IMR-90 (cell line): Measurements from ENCODE around the gene CSH2. TPM values are rescaled to one million over a fixed set of nuclear protein-coding genes. Genes with fewer than 3 reads are reported as not detected.

ENCODE experiments used
- ATAC-seq: fragments of 200-7000 bp; cut with Tn5 transposase; 2 replicates; pipeline ENCODE4 v1.9.1; 2020; ENCODE audit warnings: low read depth, mild to moderate bottlenecking, moderate library complexity
- BruUV-seq: library from RNA; stranded (reverse); fragments of 400-500 nt; replicated peaks from 2 replicates; lab custom pipeline; 2021; lab: Mats Ljungman, UMichigan
- CTCF ChIA-PET: fragments of 300-600 bp; formaldehyde crosslinking; extraction: SDS; loops from one replicate; lab custom pipeline; 2021; ENCODE audit warnings: antibody characterized with exemption; lab: Yijun Ruan, JAX
- POLR2A ChIA-PET: fragments of 300-600 bp; sonication (Branson Sonifier 250); formaldehyde crosslinking; loops from one replicate; lab custom pipeline; 2022; ENCODE audit warnings: antibody characterized with exemption; ENCODE audit not compliant: unreplicated experiment; lab: Charles Lee
- DNase-seq: peaks from one replicate; pipeline ENCODE4 v3.0.0; 2013
- H2AFZ ChIP-seq: replicated peaks from 2 replicates; pipeline ENCODE3; 2013; ENCODE audit warnings: low read length, mild to moderate bottlenecking; ENCODE audit not compliant: poor library complexity
- H2AK5ac ChIP-seq: 2 replicates; pipeline ENCODE4 v1.6.1; 2013; ENCODE audit warnings: low read depth, low read length, inconsistent platforms
- H2AK9ac ChIP-seq: replicated peaks from 2 replicates; pipeline ENCODE3; 2013; ENCODE audit warnings: mild to moderate bottlenecking, low read depth, low read length, moderate library complexity; ENCODE audit not compliant: poor library complexity
- H2BK120ac ChIP-seq: 2 replicates; pipeline ENCODE4 v1.6.1; 2013; ENCODE audit warnings: low read depth, low read length, inconsistent platforms
- H2BK15ac ChIP-seq: 3 replicates; pipeline ENCODE4 v1.6.1; 2013; ENCODE audit warnings: low read depth, low read length, inconsistent platforms
- H2BK20ac ChIP-seq: 2 replicates; pipeline ENCODE4 v1.6.1; 2013; ENCODE audit warnings: low read depth, mild to moderate bottlenecking, inconsistent platforms, low read length, moderate library complexity
- H2BK5ac ChIP-seq: 2 replicates; pipeline ENCODE4 v1.6.1; 2013; ENCODE audit warnings: mild to moderate bottlenecking, low read depth, low read length, inconsistent platforms; ENCODE audit not compliant: poor library complexity, severe bottlenecking
- H3K14ac ChIP-seq: replicated peaks from 2 replicates; pipeline ENCODE4 v1.6.1; 2013; ENCODE audit warnings: low read depth, low read length, inconsistent platforms
- H3K18ac ChIP-seq: 2 replicates; pipeline ENCODE4 v1.6.1; 2013; ENCODE audit warnings: low read depth, low read length, control low read depth
- H3K23ac ChIP-seq: 2 replicates; pipeline ENCODE4 v1.6.1; 2013; ENCODE audit warnings: low read depth, low read length, inconsistent platforms
- H3K27ac ChIP-seq: 2 replicates; pipeline ENCODE4 v1.5.1; 2013; ENCODE audit warnings: mild to moderate bottlenecking, control low read depth, low read length; ENCODE audit not compliant: insufficient read depth
- H3K27me3 ChIP-seq: 2 replicates; pipeline ENCODE4 v1.6.1; 2013; ENCODE audit warnings: low read length; ENCODE audit not compliant: control insufficient read depth, insufficient read depth
- H3K36me3 ChIP-seq: 2 replicates; pipeline ENCODE4 v1.6.1; 2013; ENCODE audit warnings: low read length, mixed read lengths; ENCODE audit not compliant: control insufficient read depth, insufficient read depth
- H3K4ac ChIP-seq: 2 replicates; pipeline ENCODE4 v1.6.1; 2013; ENCODE audit warnings: low read depth, low read length, inconsistent platforms
- H3K4me1 ChIP-seq: 2 replicates; pipeline ENCODE4 v1.6.1; 2013; ENCODE audit warnings: low read length, mixed read lengths; ENCODE audit not compliant: control insufficient read depth, insufficient read depth
- H3K4me2 ChIP-seq: 2 replicates; pipeline ENCODE4 v1.6.1; 2013; ENCODE audit warnings: low read depth, mild to moderate bottlenecking, control low read depth, low read length, moderate library complexity
- H3K4me3 ChIP-seq: 2 replicates; pipeline ENCODE4 v1.5.1; 2013; ENCODE audit warnings: low read depth, mild to moderate bottlenecking, control low read depth, low read length, moderate library complexity; ENCODE audit not compliant: insufficient read depth
- H3K56ac ChIP-seq: 2 replicates; pipeline ENCODE4 v1.6.1; 2013; ENCODE audit warnings: low read length, inconsistent platforms; ENCODE audit not compliant: insufficient read depth; ENCODE audit errors: extremely low read depth
- H3K79me1 ChIP-seq, 2 experiments: 2 replicates each; pipeline ENCODE4 v1.6.1; 2013; ENCODE audit warnings: low read length in 2 of 2, inconsistent platforms in 1 of 2, low read depth in 1 of 2
- H3K9ac ChIP-seq: 2 replicates; pipeline ENCODE4 v1.6.1; 2013; ENCODE audit warnings: low read depth, low read length, control low read depth
- H3K9me1 ChIP-seq: 2 replicates; pipeline ENCODE4 v1.6.1; 2013; ENCODE audit warnings: low read length, inconsistent platforms; ENCODE audit not compliant: insufficient read depth
- H3K9me3 ChIP-seq: 2 replicates; pipeline ENCODE4 v1.6.1; 2013; ENCODE audit warnings: low read length; ENCODE audit not compliant: control insufficient read depth, insufficient read depth
- H4K20me1 ChIP-seq: 2 replicates; pipeline ENCODE4 v1.6.1; 2013; ENCODE audit warnings: low read length, inconsistent platforms; ENCODE audit not compliant: insufficient read depth
- H4K5ac ChIP-seq: 2 replicates; pipeline ENCODE4 v1.6.1; 2013; ENCODE audit warnings: mild to moderate bottlenecking, low read depth, low read length, control low read depth
- H4K8ac ChIP-seq, 2 experiments: 2 replicates each; pipeline ENCODE4 v1.6.1; 2013; ENCODE audit warnings: low read depth in 2 of 2, low read length in 2 of 2, control low read depth in 1 of 2, inconsistent platforms in 1 of 2
- H4K91ac ChIP-seq: 2 replicates; pipeline ENCODE4 v1.6.1; 2013; ENCODE audit warnings: low read depth, low read length, inconsistent platforms; ENCODE audit not compliant: insufficient read depth
- BHLHE40 ChIP-seq: fragments of 150-350 bp; IDR thresholded peaks from 2 replicates; pipeline ENCODE4 v1.6.1; 2016; ENCODE audit warnings: mild to moderate bottlenecking, low read depth, low read length
- CEBPB ChIP-seq: IDR thresholded peaks from 2 replicates; pipeline ENCODE4 v1.6.1; 2012; ENCODE audit warnings: low read depth, low read length, improper control_type of control experiment
- CHD1 ChIP-seq: IDR thresholded peaks from 2 replicates; pipeline ENCODE4 v1.6.1; 2012; ENCODE audit warnings: low read depth, low read length, improper control_type of control experiment
- FOS ChIP-seq: fragments of 150-350 bp; IDR thresholded peaks from 2 replicates; pipeline ENCODE4 v1.6.1; 2016; ENCODE audit warnings: low read depth, low read length
- MAFK ChIP-seq: IDR thresholded peaks from 2 replicates; pipeline ENCODE4 v1.6.1; 2012; ENCODE audit warnings: low read depth, low read length, improper control_type of control experiment
- MAZ ChIP-seq: IDR thresholded peaks from 2 replicates; pipeline ENCODE4 v1.6.1; 2012; ENCODE audit warnings: low read depth, mild to moderate bottlenecking, low read length, improper control_type of control experiment, moderate library complexity, borderline replicate concordance
- MXI1 ChIP-seq: IDR thresholded peaks from 2 replicates; pipeline ENCODE4 v1.6.1; 2012; ENCODE audit warnings: low read depth, mild to moderate bottlenecking, low read length, moderate library complexity, borderline replicate concordance
- NFE2L2 ChIP-seq: fragments of 150-350 bp; IDR thresholded peaks from 2 replicates; pipeline ENCODE4 v1.6.1; 2016; ENCODE audit warnings: low read depth, mild to moderate bottlenecking, low read length
- POLR2A ChIP-seq: IDR thresholded peaks from 2 replicates; pipeline ENCODE4 v1.6.1; 2012; ENCODE audit warnings: mild to moderate bottlenecking, low read depth, low read length
- RAD21 ChIP-seq: IDR thresholded peaks from 2 replicates; pipeline ENCODE4 v1.6.1; 2012; ENCODE audit warnings: low read length, improper control_type of control experiment
- RCOR1 ChIP-seq: IDR thresholded peaks from 2 replicates; pipeline ENCODE4 v1.6.1; 2012; ENCODE audit warnings: mild to moderate bottlenecking, low read length, improper control_type of control experiment; ENCODE audit not compliant: insufficient replicate concordance
- RFX5 ChIP-seq: IDR thresholded peaks from 2 replicates; pipeline ENCODE4 v1.8.0; 2012; ENCODE audit warnings: low read depth, mild to moderate bottlenecking, low read length, moderate library complexity
- SMC3 ChIP-seq: fragments of 150-350 bp; IDR thresholded peaks from 2 replicates; pipeline ENCODE4 v1.6.1; 2016; ENCODE audit warnings: low read depth, mild to moderate bottlenecking, antibody characterized with exemption, low read length, moderate library complexity
- USF2 ChIP-seq: fragments of 150-350 bp; IDR thresholded peaks from 2 replicates; pipeline ENCODE4 v1.6.1; 2017; ENCODE audit warnings: mild to moderate bottlenecking, antibody characterized with exemption, low read length, low read depth
- WGBS, 2 experiments: methylation state at CpG; one replicate each; pipeline versions ENCODE4 v1.1.5 to v1.1.7; 2013; ENCODE audit warnings: missing lambda C conversion rate in 2 of 2; ENCODE audit not compliant: insufficient read length in 1 of 2; ENCODE audit errors: extremely low coverage in 2 of 2; 5-methylcytosine and 5-hydroxymethylcytosine counted together
- dilution Hi-C: fragments of 300-500 bp; cut with HindIII; formaldehyde crosslinking; loops from one replicate; pipeline ENCODE4 v1.14.3; 2018; ENCODE audit warnings: low sequenced_read_pairs; ENCODE audit not compliant: unreplicated experiment
- in situ Hi-C: fragments of 300-500 bp; cut with MboI; formaldehyde crosslinking; loops from 3 replicates; pipeline ENCODE4 v1.14.3; 2019; ENCODE audit warnings: low sequenced_read_pairs, inconsistent platforms, mixed read lengths
- intact Hi-C: fragments of 100-400 bp; cut with micrococcal nuclease; formaldehyde crosslinking; loops from 2 replicates; pipeline ENCODE4 v1.10.0; 2022
- polyA plus RNA-seq, 3 experiments: library from polyadenylated mRNA; depleted of rRNA; stranded (reverse); fragments of >200 nt; gene quantifications; 2 replicates each; pipeline ENCODE4 v1.2.3, GENCODE V29; 2012; ENCODE audit warnings: low replicate concordance in 1 of 3
- total RNA-seq: library from RNA; depleted of rRNA; stranded (reverse); fragments of >200 nt; gene quantifications from 2 replicates; pipeline ENCODE4 v1.2.3, GENCODE V29; 2012
- TF ChIP-seq, protein P1 (sequence below): fragments of 150-350 bp; IDR thresholded peaks from 2 replicates; pipeline ENCODE4 v1.6.1; 2016; ENCODE audit warnings: low read depth, mild to moderate bottlenecking, low read length, moderate library complexity, borderline replicate concordance
- TF ChIP-seq, protein P2 (sequence below): conservative IDR thresholded peaks from 2 replicates; pipeline ENCODE4 v1.5.1; 2012; ENCODE audit warnings: mild to moderate bottlenecking, low read depth, low read length, improper control_type of control experiment

CSH2 gene
- total and polyA plus RNA-seq, 2 of the 4 experiments (the other 2 are of a cell fraction): not detected

- no peak within 1 kb of the TSS for H2BK5ac ChIP-seq
- no peak within 1 kb of the TSS for H4K91ac ChIP-seq
- no peaks in the 10 kb centered on the region for H4K20me1 ChIP-seq
- dilution Hi-C loops (no loop called here), in situ Hi-C loops (loop anchor here (10.0 kb wide), 2 partner anchors 114 to 374 kb away; partner anchors contain the start of gene ICAM2), intact Hi-C loops (loop anchor here (10.0 kb wide), 1 partner anchor 374 kb away; no protein-coding TSS in a partner anchor)
- no peak for DNase-seq
- H3K79me1 ChIP-seq: no peaks in the 10 kb centered on the region
- CTCF ChIA-PET: interaction anchor here (1.0 to 1.5 kb wide), 2 partner anchors 46 to 235 kb away, joined by 3 to 4 read pairs; no protein-coding TSS in a partner anchor
- H3K9ac ChIP-seq: no peak within 1 kb of the TSS
- H2BK20ac ChIP-seq: no peak within 1 kb of the TSS
- no peak within 1 kb of the TSS; the same call in 1 of the 2 replicates for H2AK5ac ChIP-seq
- no peak within 1 kb of the TSS for H2BK120ac ChIP-seq
- no peaks in the 10 kb centered on the region for H3K9me1 ChIP-seq
- no peaks in the 10 kb centered on the region for H3K9me3 ChIP-seq
- H3K23ac ChIP-seq: no peak within 1 kb of the TSS
- peaks cover 42% of the 10 kb centered on the region for H3K27me3 ChIP-seq
- H3K4me2 ChIP-seq: no peak within 1 kb of the TSS
- no peak within 1 kb of the TSS for H3K4ac ChIP-seq
- no peak within 1 kb of the TSS for H3K56ac ChIP-seq
- H2BK15ac ChIP-seq: no peak within 1 kb of the TSS
- POLR2A ChIA-PET: no interaction called here
- H3K14ac ChIP-seq: no peak within 1 kb of the TSS
- TF ChIP-seq, protein P1, sequence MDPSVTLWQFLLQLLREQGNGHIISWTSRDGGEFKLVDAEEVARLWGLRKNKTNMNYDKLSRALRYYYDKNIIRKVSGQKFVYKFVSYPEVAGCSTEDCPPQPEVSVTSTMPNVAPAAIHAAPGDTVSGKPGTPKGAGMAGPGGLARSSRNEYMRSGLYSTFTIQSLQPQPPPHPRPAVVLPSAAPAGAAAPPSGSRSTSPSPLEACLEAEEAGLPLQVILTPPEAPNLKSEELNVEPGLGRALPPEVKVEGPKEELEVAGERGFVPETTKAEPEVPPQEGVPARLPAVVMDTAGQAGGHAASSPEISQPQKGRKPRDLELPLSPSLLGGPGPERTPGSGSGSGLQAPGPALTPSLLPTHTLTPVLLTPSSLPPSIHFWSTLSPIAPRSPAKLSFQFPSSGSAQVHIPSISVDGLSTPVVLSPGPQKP: no peak
- TF ChIP-seq RFX5 (no peak), CHD1 (no peak), NFE2L2 (no peak), RCOR1 (no peak), CEBPB (no peak), MAZ (no peak), SMC3 (no peak), POLR2A (no peak), USF2 (no peak), RAD21 (no peak), MXI1 (no peak), FOS (no peak), BHLHE40 (no peak), MAFK (no peak)
- TF ChIP-seq, protein P2, sequence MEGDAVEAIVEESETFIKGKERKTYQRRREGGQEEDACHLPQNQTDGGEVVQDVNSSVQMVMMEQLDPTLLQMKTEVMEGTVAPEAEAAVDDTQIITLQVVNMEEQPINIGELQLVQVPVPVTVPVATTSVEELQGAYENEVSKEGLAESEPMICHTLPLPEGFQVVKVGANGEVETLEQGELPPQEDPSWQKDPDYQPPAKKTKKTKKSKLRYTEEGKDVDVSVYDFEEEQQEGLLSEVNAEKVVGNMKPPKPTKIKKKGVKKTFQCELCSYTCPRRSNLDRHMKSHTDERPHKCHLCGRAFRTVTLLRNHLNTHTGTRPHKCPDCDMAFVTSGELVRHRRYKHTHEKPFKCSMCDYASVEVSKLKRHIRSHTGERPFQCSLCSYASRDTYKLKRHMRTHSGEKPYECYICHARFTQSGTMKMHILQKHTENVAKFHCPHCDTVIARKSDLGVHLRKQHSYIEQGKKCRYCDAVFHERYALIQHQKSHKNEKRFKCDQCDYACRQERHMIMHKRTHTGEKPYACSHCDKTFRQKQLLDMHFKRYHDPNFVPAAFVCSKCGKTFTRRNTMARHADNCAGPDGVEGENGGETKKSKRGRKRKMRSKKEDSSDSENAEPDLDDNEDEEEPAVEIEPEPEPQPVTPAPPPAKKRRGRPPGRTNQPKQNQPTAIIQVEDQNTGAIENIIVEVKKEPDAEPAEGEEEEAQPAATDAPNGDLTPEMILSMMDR: no peak
- H3K27ac ChIP-seq: no peak within 1 kb of the TSS
- H3K4me1 ChIP-seq: no peaks in the 10 kb centered on the region
- H3K18ac ChIP-seq: no peak within 1 kb of the TSS
- no peak within 1 kb of the TSS for H3K4me3 ChIP-seq
- H4K8ac ChIP-seq: no peak within 1 kb of the TSS
- no peak within 1 kb of the TSS for H2AK9ac ChIP-seq
- no TSS peak for BruUV-seq
- no peaks in the 10 kb centered on the region for H3K36me3 ChIP-seq
- no peak within 1 kb of the TSS for H4K5ac ChIP-seq
- ATAC-seq: no peak
- WGBS, 2 experiments: 60% methylated on average over 5 of the region's 15 CpGs; no CpG with 5 or more reads in 1 of the 2 experiments
- H2AFZ ChIP-seq: no peak within 1 kb of the TSS
Measured at GRCh38 chr17:63911041-63911635, 37.7 kb upstream of the CSH2 start, which contains the start of gene CSHL1. TSS of gene CSHL1 (minus strand) at chr17:63911258. CDS start at chr17:63911196, 62 bp downstream.
